Suprapubic skin (tissue), 4 donors: Measurements from ENCODE around the gene PADI4. TPM values are rescaled to one million over a fixed set of nuclear protein-coding genes. Genes with fewer than 3 reads are reported as not detected.

ENCODE experiments used
- DNase-seq, 2 donors: peaks; one replicate each; pipeline ENCODE4 v3.0.0-alpha.2; 2019; ENCODE audit warnings: low spot score in 2 of 2
- H3K27ac ChIP-seq: fragments of 200-600 bp; sonication (generic); one replicate; pipeline ENCODE4 v1.5.1; 2019
- H3K27me3 ChIP-seq: fragments of 200-600 bp; sonication (generic); one replicate; pipeline ENCODE4 v1.5.1; 2019
- H3K36me3 ChIP-seq: fragments of 200-600 bp; sonication (generic); one replicate; pipeline ENCODE4 v1.5.1; 2019
- H3K4me1 ChIP-seq: fragments of 200-600 bp; sonication (generic); one replicate; pipeline ENCODE4 v1.5.1; 2019
- H3K4me3 ChIP-seq: fragments of 200-600 bp; sonication (generic); one replicate; pipeline ENCODE4 v1.5.1; 2019; ENCODE audit warnings: mild to moderate bottlenecking
- H3K9me3 ChIP-seq: fragments of 200-600 bp; sonication (generic); one replicate; pipeline ENCODE4 v1.5.1; 2019
- CTCF ChIP-seq, 2 donors: fragments of 200-600 bp in 1 of 2; fragments of 450-650 bp in 1 of 2; sonication (generic) in 1 of 2; IDR thresholded peaks; one replicate each; pipeline ENCODE4 v1.5.1; 2016 to 2019; ENCODE audit warnings: antibody characterized with exemption in 2 of 2, mild to moderate bottlenecking in 1 of 2, moderate library complexity in 1 of 2
- EP300 ChIP-seq: sonication (generic); formaldehyde crosslinking; IDR thresholded peaks from one replicate; pipeline ENCODE4 v1.6.1; 2017; ENCODE audit warnings: antibody characterized with exemption
- POLR2A ChIP-seq, 2 donors: fragments of 450-650 bp; IDR thresholded peaks; one replicate each; pipeline ENCODE4 v1.6.1; 2017; ENCODE audit warnings: antibody characterized with exemption in 2 of 2, mild to moderate bottlenecking in 2 of 2, moderate library complexity in 2 of 2
- POLR2AphosphoS5 ChIP-seq, 3 donors: sonication (generic); formaldehyde crosslinking; IDR thresholded peaks; one replicate each; pipeline ENCODE4 v1.6.1; 2017; ENCODE audit warnings: antibody characterized with exemption in 3 of 3
- WGBS: methylation state at CpG from one replicate; pipeline ENCODE4 v1.1.5; 2018; 5-methylcytosine and 5-hydroxymethylcytosine counted together
- total RNA-seq, 4 donors: library from RNA; depleted of rRNA; stranded (reverse); fragments of >200 nt; gene quantifications; one replicate each; pipeline ENCODE4 v1.1.0, GENCODE V29; 2016

Gene PADI4
- total RNA-seq, 4 donors from 2014 or later = 0.57 to 0.81 (median 0.73) TPM; not detected in 1

DNA sequence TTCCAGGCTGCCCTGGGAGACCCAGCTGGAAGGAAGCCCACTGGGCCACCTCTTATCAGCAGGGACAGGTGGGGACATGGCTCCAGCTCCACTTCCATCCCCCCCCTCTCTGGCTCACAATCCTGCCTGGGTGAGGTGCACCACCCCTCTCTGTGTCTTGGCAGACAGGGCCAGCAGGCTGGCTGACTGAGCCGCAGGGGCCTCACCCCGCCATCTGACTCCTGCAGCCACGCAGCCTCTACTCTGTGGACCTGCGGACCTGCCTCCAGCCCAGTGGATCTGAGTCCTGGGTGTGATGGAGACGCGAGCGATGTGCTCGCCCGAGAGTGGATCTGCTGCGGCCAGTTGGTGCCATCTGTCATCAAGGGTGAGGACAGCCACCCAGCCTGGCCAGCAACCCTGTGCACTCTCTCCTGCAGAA, 101.4 kb downstream of the PADI4 start:
- Histone ChIP-seq H3K27me3 (no peaks in the 10 kb centered on the region), H3K27ac (no peak overlapping the region), H3K9me3 (no peaks in the 10 kb centered on the region), H3K4me3 (no peak overlapping the region), H3K36me3 (peaks cover 71% of the 10 kb centered on the region), H3K4me1 (no peaks in the 10 kb centered on the region)
- DNase-seq = no peak
- TF ChIP-seq POLR2AphosphoS5 (IDR thresholded peaks at IDR 0.05) = no peak
- no peak for TF ChIP-seq EP300
- no peak for TF ChIP-seq POLR2A (IDR thresholded peaks at IDR 0.05)
- TF ChIP-seq CTCF (IDR thresholded peaks at IDR 0.05) = no peak
- WGBS = 84% methylated on average over 8 of the region's 10 CpGs

DNA sequence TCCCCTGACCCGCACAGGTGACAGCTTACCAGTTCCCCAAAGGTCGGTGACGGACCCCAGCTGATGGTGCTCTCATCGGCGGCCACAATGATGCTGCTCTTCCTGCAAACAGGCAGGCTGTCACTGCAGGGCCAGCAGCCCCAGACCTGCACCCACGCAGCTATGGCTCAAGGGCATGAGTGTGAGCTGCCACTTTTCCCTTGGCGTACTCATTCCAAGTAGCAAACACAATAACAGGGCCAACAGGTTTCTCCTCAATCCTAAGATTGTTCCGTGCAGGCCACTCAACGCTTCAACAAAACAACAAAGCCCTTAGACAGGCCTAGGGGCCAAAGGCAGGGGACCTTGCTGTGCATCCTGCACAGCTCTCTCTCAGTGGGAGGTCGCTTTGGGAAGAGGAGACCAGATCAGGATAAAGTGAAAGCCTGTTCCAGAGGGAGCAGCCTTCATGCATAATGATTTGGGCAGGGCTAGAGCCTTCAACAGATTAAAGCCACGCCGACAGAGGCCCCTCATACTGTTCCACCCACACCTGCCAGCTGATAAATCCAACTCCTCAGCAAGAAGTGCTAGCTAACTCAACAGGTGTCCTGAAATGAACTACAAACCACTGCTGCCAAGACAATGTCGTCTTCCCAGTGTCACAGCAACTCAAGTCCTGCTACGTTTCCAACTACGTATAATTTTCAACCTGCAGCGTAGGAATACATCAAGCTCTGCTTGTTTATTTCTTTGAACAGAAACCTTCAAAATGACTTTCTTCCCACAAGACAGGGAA, 104.3 kb downstream of the PADI4 start:
- Histone ChIP-seq H3K4me1 (no peaks in the 10 kb centered on the region), H3K36me3 (peaks cover 97% of the 10 kb centered on the region), H3K4me3 (no peak overlapping the region), H3K9me3 (no peaks in the 10 kb centered on the region), H3K27ac (no peak overlapping the region), H3K27me3 (no peaks in the 10 kb centered on the region)
- WGBS = 87% methylated on average over 16 of the region's 16 CpGs
- no peak for DNase-seq
- TF ChIP-seq POLR2A (IDR thresholded peaks at IDR 0.05) = no peak
- no peak for TF ChIP-seq POLR2AphosphoS5 (IDR thresholded peaks at IDR 0.05)
- no peak for TF ChIP-seq EP300
- no peak for TF ChIP-seq CTCF (IDR thresholded peaks at IDR 0.05)

Other genes starting within 250 kb of the PADI4 start
- gene PADI2, start 188.7 kb upstream of the PADI4 start, total RNA-seq = 10 to 100 TPM; 15.4 to 27.2 (median 18.6) TPM
- 10 to 100 TPM in 1 of 4 donors, 1 to 10 TPM in 3; 4.0 to 57.3 (median 9.1) TPM for gene PADI1, start 103.1 kb upstream of the PADI4 start, total RNA-seq
- 10 to 100 TPM in 1 of 4 donors, 1 to 10 TPM in 2, not detected in 1; 2.4 to 11.2 (median 2.7) TPM for gene PADI3, start 59.1 kb upstream of the PADI4 start, total RNA-seq
- gene PADI6, start 64.0 kb downstream of the PADI4 start, total RNA-seq = not detected
- 10 to 100 TPM; 68.7 to 86.3 (median 74.5) TPM for gene RCC2, start 131.5 kb downstream of the PADI4 start, total RNA-seq
- 100 to 1,000 TPM in 1 of 4 donors, 10 to 100 TPM in 3; 65.0 to 136 (median 94.1) TPM for gene ARHGEF10L, start 231.5 kb downstream of the PADI4 start, total RNA-seq